ENCODE results near the gene RPP30. TPM values are rescaled to one million over a fixed set of nuclear protein-coding genes. Genes with fewer than 3 reads are reported as not detected.

Gene RPP30
- total RNA-seq, 1 experiment from 2014 or later = 74.5 TPM

DNA sequence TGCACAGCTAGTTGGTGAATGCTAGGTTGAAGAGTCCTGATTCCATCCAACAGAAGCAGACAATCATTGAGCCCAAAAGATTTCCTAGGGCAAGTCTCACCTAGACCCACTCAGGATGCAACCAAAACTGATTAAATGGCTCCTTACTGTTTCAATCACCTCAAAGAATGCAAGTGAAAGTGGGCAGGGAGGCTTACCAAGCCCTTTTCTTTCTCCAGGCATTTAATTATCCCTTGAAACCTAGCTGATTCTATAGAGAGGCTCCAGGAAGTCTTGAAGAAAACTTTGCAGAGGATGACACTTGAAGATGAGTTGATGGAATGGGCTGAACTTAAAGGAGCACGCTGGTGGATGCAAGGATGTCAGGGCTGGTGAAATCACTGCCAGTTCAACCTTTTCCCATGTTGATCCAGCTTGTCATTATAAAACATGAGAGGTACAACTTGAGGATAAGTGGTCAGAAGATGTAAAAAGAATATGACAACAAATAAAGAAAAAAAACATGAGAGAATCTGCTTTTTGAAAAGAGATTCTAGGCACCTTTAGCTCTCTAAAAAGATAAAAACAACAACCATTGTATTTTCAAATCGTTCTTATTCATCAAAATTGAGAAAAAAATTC lies 51.4 kb downstream of the RPP30 start:
- TF ChIP-seq, protein P1, sequence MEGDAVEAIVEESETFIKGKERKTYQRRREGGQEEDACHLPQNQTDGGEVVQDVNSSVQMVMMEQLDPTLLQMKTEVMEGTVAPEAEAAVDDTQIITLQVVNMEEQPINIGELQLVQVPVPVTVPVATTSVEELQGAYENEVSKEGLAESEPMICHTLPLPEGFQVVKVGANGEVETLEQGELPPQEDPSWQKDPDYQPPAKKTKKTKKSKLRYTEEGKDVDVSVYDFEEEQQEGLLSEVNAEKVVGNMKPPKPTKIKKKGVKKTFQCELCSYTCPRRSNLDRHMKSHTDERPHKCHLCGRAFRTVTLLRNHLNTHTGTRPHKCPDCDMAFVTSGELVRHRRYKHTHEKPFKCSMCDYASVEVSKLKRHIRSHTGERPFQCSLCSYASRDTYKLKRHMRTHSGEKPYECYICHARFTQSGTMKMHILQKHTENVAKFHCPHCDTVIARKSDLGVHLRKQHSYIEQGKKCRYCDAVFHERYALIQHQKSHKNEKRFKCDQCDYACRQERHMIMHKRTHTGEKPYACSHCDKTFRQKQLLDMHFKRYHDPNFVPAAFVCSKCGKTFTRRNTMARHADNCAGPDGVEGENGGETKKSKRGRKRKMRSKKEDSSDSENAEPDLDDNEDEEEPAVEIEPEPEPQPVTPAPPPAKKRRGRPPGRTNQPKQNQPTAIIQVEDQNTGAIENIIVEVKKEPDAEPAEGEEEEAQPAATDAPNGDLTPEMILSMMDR (conservative IDR thresholded peaks at IDR 0.05; ENCODE audit: low read depth, low read length) = no peak
- no peak for TF ChIP-seq EZH2 (IDR thresholded peaks at IDR 0.05; ENCODE audit: borderline replicate concordance, low read depth, low read length, poor library complexity, severe bottlenecking)
- Histone ChIP-seq H3K4me3 (ENCODE audit: low read depth, low read length, poor library complexity, severe bottlenecking) (no peak overlapping the region), H3K36me3 (ENCODE audit: insufficient read depth, low read length, poor library complexity, severe bottlenecking) (no peaks in the 10 kb centered on the region), H3K27ac (ENCODE audit: low read depth, low read length, poor library complexity, severe bottlenecking) (no peak overlapping the region), H3K4me1 (ENCODE audit: insufficient read depth, low read length, poor library complexity, severe bottlenecking) (no peaks in the 10 kb centered on the region), H3K9me3 (ENCODE audit: low read depth, low read length, poor library complexity, severe bottlenecking) (no peaks in the 10 kb centered on the region), H3K27me3 (replicated peaks; ENCODE audit: insufficient read depth, low read depth, low read length, poor library complexity) (no peaks in the 10 kb centered on the region)
- ChIA-PET CTCF (interaction anchor here (0.5 kb wide), 1 partner anchor 11 kb away, joined by 5 read pairs; no protein-coding TSS in a partner anchor), POLR2A (ENCODE audit: low non-redundant PET) (no interaction called here)
- no TSS peak for BruUV-seq (replicated peaks)
- no peak for DNase-seq (ENCODE audit: low spot score)
- intact Hi-C loops (cut with micrococcal nuclease; ENCODE audit: unreplicated experiment) = no loop called here

DNA sequence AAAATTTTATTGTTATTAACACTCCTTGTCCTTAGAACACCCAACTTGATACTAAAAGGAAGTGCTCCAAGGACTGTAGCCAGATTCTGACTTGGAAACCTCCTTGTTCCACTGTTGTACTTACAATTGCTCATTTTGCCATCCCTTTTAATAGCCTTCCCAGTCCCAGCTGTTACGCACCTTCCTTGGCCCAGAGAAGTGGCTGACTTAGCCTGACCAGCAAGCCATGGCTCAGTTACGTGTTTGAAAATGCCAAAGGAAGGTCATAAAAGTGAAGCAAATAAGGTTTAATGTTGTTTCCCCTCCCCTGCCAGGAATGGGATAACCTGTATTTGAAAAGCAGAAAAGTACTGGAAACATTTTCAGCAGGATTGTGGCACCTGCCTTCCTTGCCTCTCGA lies 52.8 kb downstream of the RPP30 start:
- no peak for TF ChIP-seq EZH2 (IDR thresholded peaks at IDR 0.05; ENCODE audit: borderline replicate concordance, low read depth, low read length, poor library complexity, severe bottlenecking)
- TF ChIP-seq, protein P1 (conservative IDR thresholded peaks at IDR 0.05; ENCODE audit: low read depth, low read length) = no peak
- Histone ChIP-seq H3K27me3 (replicated peaks; ENCODE audit: insufficient read depth, low read depth, low read length, poor library complexity) (no peaks in the 10 kb centered on the region), H3K4me3 (ENCODE audit: low read depth, low read length, poor library complexity, severe bottlenecking) (no peak overlapping the region), H3K4me1 (ENCODE audit: insufficient read depth, low read length, poor library complexity, severe bottlenecking) (no peaks in the 10 kb centered on the region), H3K36me3 (ENCODE audit: insufficient read depth, low read length, poor library complexity, severe bottlenecking) (no peaks in the 10 kb centered on the region), H3K27ac (ENCODE audit: low read depth, low read length, poor library complexity, severe bottlenecking) (no peak overlapping the region), H3K9me3 (ENCODE audit: low read depth, low read length, poor library complexity, severe bottlenecking) (no peaks in the 10 kb centered on the region)
- intact Hi-C loops (cut with micrococcal nuclease; ENCODE audit: unreplicated experiment) = no loop called here
- ChIA-PET CTCF (no interaction called here), POLR2A (ENCODE audit: low non-redundant PET) (no interaction called here)
- no peak for DNase-seq (ENCODE audit: low spot score)
- no TSS peak for BruUV-seq (replicated peaks)

DNA sequence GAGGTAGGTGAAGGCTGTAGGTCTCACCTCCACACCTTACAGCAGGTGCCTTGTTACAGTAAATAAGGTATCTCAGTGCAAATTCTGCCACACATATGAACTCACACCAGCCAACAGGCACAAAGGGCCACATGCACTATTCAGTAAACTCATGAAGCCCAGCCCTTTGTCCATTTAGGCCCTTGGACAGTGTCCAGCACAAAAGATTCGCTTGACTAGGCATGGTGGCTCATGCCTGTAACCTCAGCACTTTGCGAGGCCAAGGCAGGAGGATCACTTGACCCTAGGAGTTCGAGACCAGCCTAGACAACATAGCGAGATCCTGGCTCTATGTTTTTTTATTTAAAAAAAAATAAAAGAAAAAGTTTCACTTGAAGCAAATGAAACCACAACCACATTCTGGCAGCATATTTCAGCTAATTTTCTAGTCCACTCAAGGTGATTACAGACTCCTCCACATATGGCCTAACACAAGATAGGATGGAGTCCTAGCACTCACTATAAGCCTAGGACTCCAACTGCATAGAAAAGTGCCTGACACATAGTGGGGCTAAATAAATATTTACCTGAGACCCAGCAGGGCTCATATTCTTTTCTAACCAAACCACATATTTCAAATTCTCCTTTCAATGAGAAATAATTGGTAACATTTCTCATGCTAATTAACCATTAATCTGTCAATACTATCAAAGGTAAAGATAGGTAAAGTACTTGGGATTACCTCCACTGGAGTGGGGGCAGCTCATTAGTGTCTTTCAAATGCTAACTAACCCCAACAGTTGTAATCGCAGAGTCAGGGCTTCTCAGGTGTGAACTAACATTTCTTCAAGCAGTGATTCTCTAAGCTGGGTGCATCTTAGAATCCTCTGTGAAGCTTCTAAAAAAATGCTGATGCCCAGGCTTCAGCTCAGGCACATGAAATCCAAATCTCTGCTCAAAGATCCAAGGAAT lies 53.6 kb downstream of the RPP30 start:
- no peak overlapping the region for H3K4me3 ChIP-seq (ENCODE audit: low read depth, low read length, poor library complexity, severe bottlenecking)
- no peak for DNase-seq (ENCODE audit: low spot score)
- POLR2A ChIA-PET (ENCODE audit: low non-redundant PET) = no interaction called here
- TF ChIP-seq, protein P1 (conservative IDR thresholded peaks at IDR 0.05; ENCODE audit: low read depth, low read length) = no peak
- TF ChIP-seq EZH2 (IDR thresholded peaks at IDR 0.05; ENCODE audit: borderline replicate concordance, low read depth, low read length, poor library complexity, severe bottlenecking) = no peak
- no peaks in the 10 kb centered on the region for H3K27me3 ChIP-seq (replicated peaks; ENCODE audit: insufficient read depth, low read depth, low read length, poor library complexity)
- peaks cover 3% of the 10 kb centered on the region for H3K4me1 ChIP-seq (ENCODE audit: insufficient read depth, low read length, poor library complexity, severe bottlenecking)
- CTCF ChIA-PET = no interaction called here
- BruUV-seq (replicated peaks) = no TSS peak
- intact Hi-C loops (cut with micrococcal nuclease; ENCODE audit: unreplicated experiment) = no loop called here
- no peaks in the 10 kb centered on the region for H3K9me3 ChIP-seq (ENCODE audit: low read depth, low read length, poor library complexity, severe bottlenecking)
- H3K36me3 ChIP-seq (ENCODE audit: insufficient read depth, low read length, poor library complexity, severe bottlenecking) = no peaks in the 10 kb centered on the region
- no peak overlapping the region for H3K27ac ChIP-seq (ENCODE audit: low read depth, low read length, poor library complexity, severe bottlenecking)

Measured in A673 (cell line).